Fibroblast of upper back skin (primary cell): Measurements from ENCODE around the gene ZNF487.
"Not testable (repeated sequence)": the region's sequence is repeated elsewhere in the genome, so short reads cannot be mapped to it uniquely, and the experiment has no call there.

Source experiments
- DNase-seq: peaks from one replicate; pipeline ENCODE4 v3.0.0-alpha.2; 2013

ZNF487 gene

DNA sequence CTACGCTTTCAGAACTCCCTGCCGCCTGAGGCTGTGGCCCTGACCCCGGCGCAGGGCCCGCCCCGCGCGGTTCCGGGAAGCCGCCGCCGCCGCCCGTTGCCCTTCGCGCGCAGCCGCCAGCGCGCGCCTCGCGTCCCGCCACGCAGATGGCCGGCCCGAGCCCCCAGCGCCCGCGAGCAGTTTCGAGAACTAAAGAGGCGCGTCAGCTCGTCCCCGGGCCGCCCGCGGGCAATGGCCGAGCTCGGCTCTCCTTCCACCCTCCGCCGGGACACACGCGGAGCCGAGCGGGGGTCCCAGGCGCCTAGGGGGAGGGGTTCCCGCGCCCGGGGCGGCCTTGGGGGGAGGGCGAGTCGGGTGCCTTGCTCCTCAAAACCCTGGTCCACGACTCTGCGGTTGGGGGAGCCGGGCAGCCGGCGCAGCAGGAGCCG is 29.7 kb upstream of the ZNF487 start:
- peak; percentile 37 for DNase-seq

DNA sequence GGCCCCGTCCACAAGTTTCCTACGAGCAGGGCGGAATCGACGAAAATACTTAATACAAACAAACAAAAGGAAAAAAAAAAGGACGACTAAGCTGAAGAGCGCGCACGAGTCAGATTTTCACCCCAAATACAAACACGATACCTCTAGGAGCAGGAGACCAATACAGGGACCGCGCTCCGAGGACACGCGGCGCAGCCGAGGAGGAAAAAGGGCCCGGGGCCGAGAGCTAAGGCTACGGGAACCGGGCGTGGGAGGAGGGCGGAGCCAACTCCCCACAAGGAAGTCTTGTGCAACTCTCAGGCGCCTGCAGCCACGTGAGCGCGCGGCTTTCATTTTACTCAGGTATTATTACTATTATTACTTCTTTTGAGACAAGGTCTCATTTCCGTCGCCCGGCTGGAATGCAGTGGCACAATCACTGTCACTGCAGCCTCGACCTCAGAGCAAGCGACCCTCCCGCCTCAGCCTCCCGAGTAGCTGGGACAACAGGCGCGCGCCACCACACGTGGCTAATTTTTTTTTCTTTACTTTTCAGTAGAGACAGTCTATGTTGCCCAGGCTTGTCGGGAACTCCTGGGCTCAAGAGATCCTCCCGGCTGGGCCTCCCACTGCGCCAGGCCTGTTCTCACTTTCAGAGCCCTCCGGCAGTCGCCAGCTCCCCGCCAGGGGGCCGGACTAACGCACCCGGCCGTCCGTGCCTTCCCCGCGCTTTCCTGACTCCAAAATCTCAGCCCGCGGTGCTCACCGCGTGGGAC is 29.2 kb upstream of the ZNF487 start:
- DNase-seq, result peak; percentile 86

DNA sequence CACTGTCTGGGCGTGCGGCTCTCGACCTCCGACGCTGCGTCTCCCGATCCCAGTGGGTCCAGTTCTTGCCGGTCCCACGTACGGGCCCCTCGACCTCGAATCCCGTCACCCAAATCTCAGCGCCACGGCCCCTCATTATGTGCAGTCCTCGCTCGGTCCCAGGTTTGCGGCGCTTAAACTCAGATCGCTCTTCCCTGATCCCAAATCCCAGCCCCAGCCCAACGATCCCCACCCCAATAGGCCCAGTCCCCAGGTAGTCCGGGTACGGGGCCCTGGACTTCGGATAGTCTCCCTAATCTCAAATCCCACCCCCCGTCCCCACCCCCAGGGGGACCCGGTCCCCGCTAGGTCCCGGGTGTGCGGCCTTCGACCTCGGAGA is 28.6 kb upstream of the ZNF487 start:
- DNase-seq, result no peak

DNA sequence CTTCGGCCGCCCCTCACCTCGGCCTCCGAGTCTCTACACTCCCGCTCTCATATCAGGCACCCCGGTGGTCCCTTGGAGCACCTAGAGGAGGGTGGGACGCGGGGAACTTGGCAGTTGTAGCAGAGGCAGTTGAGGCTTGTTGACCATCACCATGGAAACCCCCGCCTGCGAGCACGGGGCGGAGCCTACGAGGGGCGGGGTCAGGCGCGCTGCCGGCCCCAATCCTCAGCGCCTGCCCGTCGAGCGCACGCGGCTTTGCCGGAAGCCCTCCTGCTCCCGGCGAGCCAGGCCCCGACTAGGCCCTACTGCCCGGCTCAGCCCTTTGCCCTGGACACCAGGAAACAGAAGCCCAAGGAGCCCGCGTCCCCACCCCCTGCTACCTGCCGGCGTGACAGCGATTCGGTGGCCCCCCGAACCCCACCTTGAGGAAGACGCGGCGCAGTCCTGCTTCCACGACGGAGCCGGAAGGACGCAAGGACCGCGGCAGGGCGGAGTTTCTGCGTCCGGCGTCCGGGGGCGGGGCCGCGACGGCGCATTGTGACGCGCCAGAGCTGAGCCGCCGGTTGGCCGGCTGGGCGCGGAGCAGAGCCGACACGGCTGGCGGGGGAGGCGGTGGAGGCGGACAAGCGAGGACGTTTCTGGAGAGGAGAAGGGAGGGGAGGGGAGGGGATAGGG is 28.1 kb upstream of the ZNF487 start, which contains the start of gene HNRNPF:
Gene HNRNPF (minus strand): TSS at position 477 of the 675 bp plus-strand sequence. CDS start 21,302 bp downstream, outside the sequence.
- peak; percentile 95 for DNase-seq

DNA sequence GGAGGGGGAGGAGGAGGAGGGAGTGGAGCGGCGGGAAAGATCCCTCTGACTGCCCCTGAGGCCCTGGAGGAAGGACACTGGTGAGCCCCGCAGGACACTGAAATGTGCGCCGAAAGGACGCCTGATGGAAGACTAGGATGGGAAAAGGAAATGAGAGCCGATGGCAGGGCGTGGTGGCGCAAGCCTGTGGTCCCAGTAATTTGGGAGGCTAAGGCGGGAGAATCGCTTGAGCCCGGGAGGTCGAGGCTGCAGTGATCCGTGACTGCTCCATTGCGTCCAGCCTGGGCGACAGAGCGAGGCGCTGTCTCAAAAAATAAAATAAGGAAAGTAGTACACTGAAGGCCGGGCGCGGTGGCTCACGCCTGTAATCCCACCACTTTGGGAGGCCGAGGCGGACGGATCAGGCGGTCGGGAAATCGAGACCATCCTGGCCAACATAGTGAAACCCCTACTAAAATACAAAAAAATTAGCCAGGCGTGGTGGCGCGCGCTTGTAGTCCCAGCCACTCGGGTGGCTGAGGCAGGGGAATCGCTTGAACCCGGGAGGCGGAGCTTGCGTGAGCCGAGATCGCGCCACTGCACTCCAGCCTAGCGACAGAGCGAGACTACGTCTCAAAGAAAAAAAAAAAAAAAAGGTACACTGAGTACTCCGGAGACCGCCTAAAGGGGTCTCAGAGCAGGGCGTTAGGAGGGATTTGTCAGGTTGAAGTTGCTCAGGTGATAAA is 27.4 kb upstream of the ZNF487 start:
- DNase-seq, result no peak

DNA sequence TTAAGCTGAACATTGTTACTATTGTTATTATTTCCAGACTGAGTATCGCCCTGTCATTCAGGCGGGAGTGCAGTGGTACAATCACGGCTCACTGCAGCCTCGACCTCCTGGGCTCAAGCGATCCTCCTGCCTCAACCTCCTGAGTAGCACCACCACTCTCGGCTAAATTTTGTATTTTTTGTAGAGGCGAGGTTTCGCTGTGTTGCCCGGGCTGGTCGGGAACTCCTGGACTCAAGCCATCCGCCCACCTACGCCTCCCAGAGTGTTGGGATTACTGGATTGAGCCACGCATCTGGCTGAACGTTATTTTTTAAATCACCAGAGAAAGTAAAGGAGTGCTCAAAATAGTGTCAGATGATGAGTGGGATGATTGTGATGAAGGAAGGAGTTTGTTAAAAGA is 26.6 kb upstream of the ZNF487 start:
- DNase-seq, result no peak

DNA sequence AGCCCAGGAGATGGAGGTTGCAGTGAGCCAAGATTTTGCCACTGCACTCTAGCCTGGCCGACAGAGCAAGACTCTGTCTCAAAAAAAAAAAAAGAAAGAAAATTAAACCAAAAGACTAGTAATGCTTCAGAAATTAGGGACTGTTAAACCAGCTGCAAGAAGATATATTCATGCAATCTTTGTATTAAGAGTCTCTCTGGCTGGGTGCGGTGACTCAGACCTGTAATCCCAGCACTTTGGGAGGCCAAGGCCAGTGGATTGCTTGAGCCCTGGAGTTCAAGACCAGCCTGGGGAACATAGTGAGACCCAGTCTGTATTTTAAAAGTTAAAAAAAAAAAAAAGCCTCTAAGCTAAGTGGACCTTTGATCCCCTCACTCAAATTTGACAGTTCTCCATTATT is 25.4 kb upstream of the ZNF487 start:
- DNase-seq, result no peak

DNA sequence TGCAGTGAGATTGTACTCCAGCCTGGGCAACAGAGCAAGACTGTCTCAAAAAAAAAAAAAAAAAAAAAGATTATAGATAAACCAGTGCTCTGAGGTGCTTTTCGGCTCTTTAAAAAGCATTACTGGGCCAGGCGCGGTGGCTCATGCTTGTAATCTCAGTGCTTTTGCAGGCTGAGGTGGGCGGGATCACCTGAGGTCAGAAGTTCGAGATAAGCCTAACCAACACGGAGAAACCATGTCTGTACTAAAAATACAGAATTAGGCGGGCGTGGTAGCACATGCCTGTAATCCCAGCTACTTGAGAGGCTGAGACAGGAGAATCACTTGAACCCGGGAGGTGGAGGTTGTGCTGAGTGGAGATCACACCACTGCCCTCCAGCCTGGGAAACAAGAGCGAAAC is 21.4 kb upstream of the ZNF487 start:
- no peak for DNase-seq

DNA sequence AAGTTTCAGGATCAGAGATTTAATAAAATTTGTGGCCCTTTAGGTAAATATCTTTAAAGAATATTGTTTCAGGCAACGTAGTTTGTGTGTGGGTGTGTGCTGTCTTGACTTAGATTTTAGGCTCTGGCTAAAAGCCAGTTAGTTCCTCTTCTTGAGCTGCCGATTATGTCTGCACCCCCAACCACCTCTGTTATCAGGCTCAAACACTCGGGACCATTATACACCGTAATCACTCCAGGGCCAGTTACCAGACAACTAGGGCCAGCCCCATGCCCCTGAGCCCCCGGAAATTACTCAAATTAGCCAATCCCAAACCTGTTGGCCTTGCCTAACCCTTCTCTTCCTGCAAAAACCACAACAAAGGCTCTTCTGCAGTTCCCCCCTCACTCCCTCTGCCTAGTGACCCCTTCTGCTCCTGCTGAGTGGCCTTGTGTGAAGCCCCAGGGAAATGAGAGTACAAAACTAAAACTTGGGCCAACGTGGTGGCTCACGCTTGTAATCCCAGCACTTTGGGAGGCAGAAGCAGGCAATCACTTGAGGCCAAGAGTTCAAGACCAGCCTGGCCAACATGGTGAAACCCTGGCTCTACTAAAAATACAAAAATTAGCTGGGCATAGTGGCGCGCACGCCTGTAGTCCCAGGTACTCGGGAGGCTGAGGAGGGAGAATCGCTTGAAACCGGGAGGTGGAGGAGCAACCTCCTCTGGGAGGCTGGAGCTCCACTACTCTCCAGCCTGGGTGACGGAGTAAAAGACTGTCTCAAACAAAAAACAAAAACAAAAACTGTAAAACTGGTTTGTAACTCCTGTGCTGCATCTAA is 18.8 kb upstream of the ZNF487 start:
- DNase-seq, result no peak

DNA sequence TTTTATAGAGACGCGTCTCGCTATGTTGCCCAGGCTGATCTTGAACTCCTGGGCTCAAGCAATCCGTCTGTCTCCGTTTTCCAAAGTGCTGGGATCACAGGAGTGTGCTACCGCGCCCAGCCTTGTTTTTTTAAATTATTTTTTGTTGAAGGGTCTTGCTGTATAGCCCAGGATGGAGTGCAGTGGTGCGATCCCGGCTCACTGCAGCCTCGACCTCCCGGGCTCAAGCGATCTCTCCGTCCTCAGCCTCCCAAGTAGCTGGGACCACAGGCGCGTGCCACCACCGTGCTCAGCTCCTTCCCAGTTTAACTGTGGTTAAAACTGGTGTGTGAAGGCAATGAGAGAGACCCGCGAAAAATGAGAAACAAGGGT is 16.9 kb upstream of the ZNF487 start:
- DNase-seq, result no peak

DNA sequence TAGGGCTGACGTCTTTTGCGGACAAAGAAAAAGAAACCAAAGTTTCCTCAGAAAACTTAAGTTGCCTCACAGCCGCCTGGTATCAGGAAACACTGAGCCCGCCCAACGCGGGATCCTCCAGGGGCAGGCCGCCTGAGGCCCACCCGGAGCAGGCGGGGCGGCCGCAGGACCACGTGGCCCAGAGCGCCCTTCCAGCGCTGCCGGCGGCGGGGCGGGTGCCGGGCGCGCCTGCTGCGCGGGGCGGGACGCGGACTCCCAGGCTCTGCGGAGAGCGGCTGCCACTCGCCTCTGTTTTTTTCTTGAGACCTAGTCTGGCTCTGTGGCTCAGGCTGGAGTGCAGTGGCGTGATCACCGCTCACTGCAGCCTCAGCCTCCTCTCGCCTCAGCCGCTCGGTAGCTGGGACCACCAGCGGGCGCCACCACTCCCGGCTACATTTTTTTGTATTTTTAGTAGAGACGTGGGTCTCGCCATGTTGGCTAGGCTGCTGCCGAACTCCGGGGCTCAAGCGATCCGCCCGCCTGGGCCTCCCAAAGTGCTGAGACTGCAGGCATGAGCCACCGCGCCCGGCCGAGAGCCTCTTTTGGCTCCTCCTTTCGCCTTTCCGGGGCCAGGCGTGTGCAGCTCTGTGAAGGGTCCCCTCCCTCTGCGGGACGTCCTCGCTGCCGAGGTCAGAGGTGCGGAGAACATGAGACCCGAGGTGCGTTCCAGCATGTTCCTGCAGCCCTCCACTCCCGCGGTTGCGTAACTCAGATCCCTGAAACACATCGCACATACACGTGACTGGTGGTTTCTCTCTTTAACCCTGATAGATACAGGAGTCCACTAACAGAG is 16.3 kb upstream of the ZNF487 start:
- peak; percentile 86 for DNase-seq

DNA sequence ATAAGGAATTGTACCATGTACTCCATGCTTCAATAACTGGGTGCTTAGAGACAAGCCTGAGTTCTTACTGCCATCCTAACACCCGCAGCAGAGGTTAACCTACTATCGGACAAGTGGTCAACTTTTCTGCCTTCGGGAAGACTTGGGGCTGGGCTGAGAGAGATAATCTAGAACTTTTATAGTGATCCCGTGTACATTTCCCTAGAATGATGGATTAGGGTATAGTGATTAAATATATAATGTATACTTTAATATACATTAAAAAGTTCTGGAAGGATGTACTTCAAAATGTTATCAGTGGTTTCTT is 15.8 kb upstream of the ZNF487 start:
- DNase-seq, result no peak

DNA sequence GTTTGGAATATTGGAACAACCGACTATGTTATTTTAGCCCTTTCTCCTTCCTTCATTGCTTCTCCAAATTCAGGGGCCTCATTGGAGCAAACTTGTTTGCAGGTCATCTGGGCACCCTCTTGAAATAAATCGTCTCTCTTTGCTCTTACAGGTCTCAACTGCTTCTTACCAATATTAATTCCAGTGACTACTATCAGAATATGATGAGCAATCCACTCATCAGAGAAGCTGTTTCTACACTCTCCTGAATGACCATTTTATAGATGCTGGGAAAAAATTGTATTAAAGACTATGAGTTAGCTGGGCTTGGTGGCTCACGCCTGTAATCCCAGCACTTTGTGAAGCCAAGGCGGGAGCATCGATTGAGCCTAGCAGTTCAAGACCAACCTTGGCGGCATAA is 15.4 kb upstream of the ZNF487 start:
- DNase-seq, result no peak

DNA sequence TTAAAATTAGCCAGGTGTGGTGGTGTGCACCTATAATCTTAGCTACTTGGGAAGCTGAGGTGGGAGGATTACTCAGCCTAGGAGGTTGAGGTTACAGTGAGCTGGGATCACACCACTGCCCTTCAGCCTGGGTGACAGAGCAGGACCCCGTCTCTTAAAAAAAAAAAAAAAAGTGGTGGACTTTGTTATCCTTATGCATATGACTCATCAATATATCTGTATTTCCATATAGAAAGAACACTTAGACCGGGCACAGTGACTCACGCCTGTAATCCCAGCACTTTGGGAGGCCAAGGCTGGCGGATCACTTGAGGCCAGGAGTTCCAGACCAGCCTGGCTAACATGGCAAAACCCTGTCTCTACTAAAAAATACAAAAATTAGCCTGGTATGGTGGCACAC is 15.0 kb upstream of the ZNF487 start:
- not testable (repeated sequence) for DNase-seq

DNA sequence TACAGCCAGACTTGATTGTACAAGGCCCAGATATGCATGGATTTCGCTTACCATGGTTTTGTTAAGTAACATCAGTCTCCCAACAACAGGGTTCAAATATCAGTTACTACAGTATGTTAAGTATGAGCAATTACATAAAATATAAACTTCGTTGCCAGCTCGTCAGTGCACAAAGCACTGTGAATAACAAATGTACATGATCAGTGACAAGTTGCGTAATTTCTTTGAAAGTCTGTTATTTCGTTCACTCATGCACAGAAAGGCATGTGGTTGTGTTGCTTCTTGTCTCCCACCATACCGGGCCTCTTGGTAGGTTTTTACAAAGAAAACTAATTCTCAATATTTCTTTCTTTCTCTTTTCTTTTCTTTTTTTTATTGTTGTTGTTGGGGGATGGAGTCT is 12.5 kb upstream of the ZNF487 start:
- DNase-seq, result no peak

DNA sequence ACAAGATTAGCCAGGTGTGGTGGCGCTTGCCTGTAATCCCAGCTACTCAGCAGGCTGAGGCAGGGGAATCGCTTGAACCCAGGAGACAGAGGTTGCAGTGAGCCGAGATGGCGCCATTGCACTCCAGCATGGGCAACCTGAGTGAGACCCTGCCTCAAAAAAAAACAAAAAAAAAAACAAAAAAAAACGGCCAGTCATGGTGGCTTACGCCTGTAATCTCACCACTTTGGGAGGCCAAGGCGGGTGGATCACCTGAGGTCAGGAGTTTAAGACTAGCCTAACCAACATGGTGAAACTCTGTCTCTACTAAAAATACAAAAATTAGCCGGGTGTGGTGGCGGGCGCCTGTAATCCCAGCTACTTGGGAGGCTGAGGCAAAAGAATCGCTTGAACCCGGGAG is 10.4 kb upstream of the ZNF487 start:
- DNase-seq, result not testable (repeated sequence)

DNA sequence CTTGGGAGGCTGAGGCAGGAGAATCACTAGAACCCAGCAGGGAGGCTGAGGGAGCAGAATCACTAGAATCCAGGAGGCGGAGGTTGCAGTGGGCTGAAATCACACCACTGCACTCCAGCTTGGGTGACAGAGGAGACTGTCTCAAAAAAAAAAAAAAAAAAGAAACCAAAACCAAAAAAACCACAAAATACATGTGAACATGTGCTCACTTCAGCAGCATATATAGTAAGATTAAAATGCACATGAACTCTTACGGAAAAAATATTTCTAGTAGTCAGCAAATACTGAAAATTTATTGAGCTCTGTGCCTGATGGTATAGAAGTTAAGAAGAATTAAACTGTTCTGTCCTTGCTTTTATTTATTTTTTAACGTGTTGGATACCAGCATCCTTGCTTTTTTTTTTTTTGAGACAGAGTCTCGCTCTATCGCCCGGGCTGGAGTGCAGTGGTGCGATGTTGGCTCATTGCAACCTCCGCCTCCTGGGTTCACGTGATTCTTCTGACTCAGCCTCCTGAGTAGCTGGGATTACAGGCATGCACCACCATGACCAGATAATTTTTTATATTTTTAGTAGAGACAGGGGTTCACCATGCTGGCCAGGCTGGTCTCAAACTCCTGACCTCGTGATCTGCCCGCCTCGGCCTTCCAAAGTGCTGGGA is 9.6 kb upstream of the ZNF487 start:
- no peak for DNase-seq

DNA sequence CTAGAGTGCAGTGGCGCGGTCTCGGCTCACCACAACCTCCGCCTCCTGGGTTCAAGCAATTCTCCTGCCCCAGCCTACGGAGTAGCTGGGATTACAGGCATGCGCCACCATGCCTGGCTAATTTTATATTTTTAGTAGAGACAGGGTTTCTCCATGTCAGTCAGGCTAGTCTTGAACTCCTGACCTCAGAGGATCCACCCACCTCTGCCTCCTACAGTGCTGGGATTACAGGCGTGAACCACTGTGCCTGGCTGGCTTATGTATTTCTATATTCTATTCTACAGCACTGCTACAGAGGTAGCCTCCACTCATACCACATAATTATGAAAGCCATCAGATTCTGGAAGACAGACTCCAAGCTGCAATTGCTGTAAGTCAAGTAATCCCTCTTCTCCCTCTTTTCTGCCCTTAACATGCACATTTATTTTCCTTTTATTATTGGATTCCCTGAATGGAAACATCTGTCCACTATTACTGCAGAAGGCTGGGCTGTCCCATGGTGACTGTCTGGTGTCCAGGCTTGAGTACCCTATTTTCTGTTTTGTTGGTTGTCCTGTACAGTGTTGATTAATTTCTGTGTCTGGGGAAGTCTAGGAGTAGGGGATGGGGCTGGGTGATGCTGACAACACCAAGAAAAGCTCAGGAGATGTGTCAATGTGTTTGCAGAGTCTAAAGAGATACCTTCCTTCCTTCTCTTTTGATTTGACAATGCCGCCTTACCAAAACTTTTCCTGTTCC is 5.8 kb upstream of the ZNF487 start:
- no peak for DNase-seq

DNA sequence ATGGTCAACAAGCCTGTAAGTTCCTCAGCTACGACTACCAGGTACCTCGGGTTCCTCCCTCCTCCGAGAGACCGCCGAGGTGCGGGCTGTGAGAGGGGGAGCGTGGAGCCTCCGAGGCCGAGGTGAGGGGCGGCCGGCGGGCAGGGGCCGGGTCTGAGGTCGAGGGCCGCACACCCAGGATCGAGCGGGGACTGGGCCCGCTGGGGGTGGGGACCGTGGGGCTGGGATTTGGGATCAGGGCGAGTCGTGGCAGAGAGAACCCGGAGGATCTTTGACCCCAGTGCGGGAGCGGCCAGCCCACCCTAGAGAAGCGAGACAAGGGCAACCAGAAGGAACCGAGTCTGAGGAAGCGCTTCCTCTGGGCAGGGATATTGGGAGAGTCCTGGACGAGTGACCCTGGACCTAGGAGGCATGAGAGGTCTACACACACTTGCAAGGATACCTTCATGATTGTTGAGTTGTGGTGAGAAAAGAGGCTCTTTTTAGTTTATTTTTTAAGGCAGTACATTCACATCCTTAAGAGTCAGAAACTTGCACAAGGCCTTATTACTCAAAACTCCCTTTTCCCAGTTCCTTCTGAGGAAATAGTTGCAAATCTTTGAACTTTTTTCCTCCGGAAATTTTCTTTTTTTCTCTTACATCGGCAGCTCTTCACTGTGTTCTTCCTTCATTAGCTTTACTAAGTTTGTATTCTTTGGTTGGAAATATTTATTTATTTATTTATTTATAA is 395 bp downstream of the ZNF487 start:
- DNase-seq, result no peak

DNA sequence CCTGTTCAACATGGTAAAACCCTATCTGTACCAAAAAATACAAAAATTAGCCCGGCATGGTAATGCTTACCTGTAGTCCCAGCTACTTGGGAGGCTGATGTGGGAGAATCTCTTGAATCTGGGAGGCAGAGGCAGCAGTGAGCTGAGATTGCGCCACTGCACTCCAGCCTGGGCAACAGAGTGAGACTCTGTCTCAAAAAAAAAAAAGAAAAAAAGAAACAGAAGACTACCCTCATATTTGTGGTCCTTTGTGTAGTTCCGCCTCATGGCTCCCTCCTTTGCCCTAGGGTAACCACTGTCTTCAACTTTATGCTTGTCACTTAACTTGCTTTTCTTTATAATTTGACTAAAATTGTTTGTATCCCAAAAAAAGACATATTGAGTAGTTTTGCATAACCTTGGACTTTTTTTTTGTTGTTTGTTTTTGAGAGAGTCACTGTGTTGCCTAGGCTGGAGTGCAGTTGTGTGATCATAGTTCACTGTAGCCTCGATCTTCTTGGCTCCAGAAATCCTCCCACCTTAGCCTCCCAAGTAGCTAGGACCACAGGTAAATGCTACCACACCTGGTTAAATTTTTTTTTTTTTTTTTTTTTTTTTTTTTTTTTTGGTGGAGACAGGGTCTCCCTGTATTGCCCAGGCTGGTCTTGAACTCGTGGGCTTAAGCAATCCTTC is 3.7 kb downstream of the ZNF487 start:
- no peak for DNase-seq
